HG03159 (cell line): ENCODE measurements around the gene OTOG.

Experiments used
- ATAC-seq: cut with Tn5 transposase; IDR thresholded peaks from one replicate; pipeline ENCODE4 v1.9.1; 2021; ENCODE audit warnings: mild to moderate bottlenecking, moderate library complexity; ENCODE audit not compliant: unreplicated experiment

OTOG gene

DNA sequence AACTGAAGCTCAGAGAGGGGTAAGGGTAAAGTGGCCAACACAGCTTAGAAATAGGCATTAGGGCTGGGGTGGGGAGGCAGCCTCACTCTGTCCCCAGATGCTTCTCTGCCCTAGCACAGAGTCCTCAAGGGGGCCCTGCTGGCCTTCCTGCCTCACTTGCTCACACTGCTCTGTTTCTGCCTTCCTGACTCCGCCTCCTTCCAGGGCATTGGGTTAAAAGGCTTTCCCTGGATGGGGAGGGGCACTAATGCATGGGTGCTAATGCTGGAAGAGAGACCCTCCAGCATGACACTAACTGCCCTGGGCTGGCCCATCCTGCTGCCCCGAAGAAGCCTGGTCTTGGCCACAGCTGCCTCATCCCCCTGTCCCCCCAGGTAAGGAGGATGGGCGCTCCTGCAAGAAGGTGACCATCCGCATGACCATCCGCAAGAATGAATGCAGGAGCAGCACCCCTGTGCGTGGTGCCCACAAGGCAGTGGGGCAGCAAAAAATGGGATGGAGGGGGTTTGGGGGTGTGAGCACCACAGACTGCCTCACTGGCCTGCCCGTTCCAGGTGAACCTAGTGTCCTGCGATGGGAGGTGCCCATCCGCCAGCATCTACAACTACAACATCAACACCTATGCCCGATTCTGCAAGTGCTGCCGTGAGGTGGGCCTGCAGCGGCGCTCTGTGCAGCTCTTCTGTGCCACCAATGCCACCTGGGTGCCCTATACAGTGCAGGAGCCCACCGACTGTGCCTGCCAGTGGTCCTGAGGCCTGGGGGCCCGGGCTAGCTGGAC, 98.3 kb downstream of the OTOG start:
- ATAC-seq = no peak

DNA sequence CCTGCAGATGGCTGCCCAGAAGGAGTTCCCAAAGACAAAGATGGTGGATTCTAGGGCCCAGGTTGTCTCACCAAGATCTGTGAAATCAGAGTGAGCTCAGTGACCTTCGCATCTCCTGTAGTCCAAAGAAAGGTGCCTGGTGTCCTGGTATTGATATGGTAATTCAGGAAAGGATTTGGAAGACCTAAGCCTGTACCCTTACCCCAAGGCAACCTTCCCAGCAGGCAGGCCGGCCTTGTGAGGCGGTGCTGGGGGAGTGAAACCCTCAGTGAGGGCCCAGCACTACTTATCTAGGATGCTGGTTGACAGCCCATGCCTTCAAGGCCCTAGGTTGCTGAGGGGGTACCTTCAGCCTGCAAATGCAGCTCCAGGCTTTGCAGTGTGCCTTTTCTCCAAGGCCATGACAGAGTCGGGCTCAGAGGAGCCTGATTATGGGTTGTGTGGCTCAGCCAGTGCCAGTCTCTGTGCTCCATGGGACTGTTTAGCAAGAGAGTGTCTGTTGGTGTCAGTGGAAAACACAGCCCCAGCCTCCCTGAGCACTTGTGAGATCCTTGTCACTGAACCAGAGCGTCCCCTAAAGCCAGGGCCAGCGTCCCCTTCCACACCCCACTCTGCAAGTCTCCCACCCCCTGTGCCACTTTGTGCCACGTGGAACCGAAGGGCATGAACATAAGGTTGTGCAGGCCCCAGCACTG, 99.5 kb downstream of the OTOG start:
- no peak for ATAC-seq

DNA sequence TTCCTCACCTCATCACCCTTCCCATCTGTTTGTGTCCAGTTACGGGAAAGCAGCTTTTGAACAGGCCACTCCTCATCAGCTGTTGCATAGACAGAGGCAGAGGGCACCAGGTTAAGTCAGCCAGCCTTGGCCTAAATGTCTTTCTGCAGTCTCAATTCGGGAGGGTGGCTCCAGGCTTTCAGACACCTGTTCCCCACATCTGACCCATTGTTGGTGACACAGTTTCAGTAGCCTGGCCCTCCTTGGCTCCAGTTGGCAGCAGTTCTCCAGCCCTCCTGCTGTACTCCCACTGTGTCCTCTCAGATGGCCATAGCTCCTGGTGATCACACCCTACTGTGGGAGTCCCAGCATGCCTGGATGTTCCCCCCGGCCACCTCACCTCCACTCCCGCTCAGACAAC, 101.5 kb downstream of the OTOG start:
- ATAC-seq = no peak

DNA sequence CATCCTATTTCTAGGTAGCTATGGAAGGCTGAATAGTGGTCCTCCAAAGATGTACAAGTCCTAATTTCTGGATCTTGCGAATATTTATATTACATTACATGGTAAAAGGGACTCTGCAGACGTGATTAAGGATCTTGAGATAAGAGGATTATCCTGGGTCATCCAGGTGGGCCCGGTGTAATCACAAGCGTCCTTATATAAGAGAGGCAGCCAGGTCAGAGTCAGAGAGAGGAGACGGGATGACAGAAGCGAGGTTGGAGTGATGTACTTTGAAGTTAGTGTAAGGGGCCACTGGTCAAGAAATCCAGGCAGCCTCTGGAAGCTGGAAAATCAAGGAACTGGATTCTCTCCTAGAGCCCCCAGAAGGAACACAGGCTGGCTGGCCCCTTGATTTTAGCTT, 102.2 kb downstream of the OTOG start:
- ATAC-seq = no peak

DNA sequence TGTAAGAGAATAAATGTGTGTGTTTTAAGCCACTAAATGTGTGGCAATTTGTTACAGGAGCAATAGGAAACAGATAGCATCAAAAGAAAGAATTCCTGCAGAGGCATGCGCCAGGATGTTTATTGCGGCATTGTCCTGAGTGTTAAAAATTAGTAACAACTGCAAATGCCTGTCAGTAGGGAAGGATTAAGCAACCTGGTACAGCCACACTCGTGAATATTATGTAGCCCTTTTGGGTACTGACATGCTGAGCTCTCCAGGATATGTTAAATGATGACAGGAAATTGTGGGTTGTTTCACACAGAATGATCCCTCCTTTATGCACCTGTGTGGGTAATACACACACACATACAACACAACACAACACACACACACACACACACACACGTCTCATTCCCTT, 102.6 kb downstream of the OTOG start:
- ATAC-seq = no peak

DNA sequence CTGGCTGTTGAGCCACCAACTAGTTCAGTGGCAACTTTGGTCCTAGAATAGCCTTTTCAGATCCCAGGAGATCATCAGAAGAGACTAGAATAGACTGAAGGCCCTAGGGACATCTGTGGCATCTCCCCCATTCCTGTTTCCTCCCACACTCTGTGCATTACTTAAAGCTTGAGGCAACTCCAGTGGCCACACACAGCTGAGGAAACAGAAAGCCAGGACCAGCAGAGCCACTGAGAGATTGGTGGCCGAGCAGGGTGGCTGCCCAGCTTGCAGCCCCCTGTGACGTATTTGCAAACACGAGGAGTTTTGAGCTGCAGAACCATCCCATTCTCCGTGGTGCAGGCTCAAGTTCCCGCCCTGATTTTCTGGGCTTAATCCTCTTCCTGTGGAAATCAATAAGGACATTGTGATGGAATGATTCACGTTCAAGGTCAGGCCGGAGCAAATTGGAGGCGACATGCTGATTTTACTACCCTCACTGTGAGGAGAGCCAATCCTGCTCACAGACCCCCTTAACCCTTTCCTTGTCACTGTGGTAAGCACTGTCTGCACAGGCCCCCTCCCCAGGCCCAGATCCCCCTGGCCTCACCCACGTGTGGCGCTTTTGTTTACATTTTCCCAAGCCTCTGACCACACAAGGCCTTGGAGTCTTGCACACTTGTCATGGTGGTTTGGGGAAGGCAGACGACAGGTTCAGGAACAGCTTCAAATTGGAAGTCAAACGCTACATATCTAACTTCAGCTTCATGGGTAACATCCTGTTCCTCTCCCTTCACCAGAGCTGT, 103.3 kb downstream of the OTOG start:
- ATAC-seq = no peak

DNA sequence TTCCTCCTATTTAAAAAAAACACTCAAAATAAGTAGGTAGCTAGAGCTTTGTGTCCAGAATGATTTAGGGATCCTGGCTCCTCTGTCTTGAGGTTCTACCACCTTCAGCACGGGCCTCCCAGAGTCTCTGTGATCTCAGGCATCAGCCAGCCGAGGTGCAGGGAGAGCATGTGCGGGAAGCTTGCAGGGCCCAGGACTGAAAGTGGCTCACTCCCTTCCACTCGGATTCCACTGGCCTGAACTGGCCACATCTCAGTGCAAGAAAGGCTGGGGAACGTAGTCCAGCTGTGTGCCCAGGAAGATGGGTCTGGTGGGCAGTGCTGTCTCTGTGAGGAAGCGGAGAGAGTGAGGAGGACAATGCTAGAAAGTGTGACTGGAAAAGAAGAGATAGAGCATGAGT, 104.0 kb downstream of the OTOG start:
- no peak for ATAC-seq

DNA sequence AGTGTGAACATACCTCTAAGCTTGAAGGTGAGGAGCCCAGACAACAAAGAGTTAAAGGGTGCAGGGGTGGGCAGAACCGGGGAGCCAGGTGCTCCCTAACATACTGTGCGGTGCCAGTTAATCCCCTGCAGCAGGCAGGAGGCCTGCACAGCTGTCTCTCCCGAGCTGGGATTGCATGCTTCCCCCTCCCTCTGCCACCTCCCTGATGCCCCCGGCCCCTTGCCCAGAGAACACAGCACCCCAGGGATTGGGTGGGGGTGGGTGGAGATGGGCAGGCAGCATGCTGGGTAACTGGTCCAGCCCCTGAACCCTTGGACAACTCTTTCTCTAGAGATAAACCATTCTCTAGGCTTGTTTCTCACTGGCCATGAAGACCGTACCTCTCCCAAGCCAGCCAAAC, 104.6 kb downstream of the OTOG start:
- ATAC-seq = no peak

DNA sequence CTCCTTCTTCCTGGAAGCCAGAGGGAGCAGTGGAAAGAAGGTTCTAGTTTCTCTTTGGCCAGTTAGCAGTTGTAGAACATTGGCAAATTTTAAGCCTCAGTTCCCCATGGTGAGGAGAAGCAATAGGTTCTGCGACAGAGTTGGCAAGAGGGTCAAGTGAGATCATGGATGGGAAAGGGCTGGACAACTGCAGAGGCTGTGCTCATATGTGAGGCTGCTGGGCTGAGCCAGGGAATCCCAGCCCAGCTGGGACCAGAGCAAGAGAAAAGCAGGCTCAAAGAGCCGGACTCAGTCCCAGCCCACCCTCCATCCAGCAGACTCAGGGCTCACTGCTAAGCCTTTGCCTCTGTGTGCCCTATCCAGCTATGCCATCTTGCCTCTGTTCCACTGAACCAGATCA, 105.5 kb downstream of the OTOG start:
- no peak for ATAC-seq

DNA sequence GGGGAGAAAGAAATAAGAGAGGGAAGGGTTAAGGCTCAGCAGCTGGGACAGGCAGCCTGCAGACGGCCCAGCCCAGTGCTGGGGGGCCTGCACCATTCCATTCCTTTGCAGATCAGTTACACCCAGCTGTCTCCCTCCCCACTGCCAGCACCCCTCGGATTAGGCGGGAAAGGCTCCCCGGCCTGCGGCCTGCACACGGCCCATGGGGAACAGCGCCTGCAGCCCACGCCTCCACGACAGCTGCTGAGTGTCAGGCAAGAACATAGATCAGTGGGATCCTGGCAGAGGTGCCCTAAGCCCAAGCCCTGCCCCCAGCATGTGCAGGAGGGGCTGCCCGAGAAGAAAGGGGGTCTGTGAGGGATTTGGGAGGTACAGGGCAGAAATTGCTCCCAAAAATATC, 106.6 kb downstream of the OTOG start:
- ATAC-seq = no peak

DNA sequence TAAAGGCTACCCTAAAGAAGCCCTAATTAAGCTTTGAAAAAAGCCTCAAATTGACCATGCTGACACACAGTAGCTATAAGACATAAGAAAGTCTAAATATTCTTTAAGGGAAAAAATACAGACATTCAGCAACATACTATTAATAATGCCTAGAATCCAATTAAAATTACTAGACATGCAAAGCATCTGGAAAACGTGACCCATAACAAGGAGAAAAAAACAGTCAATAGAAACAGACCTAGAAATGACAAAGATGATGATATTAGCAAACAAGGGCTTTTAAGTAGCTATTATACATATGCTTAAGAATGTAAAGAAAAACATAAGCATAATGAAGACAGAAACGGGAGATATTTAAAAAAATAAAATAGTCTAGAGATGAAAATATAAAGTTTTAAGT, 108.6 kb downstream of the OTOG start:
- no peak for ATAC-seq

DNA sequence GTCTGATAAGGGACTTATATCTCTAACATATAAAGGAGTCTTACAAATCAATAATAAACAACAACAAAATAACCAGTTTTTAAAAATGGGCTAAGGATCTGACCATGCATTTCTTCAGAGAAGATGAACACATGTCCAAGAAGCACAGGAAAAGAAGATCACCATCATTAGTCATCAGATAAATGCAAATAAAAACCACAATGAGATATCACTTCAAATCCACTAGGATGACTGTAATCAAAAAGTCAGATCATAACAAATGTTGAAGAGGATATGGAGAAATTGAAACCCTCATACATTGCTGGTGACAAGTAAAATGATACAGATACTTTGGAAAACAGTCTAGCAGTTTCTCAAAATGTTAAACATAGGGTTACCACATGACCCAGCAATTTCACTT, 111.2 kb downstream of the OTOG start:
- ATAC-seq = no peak

DNA sequence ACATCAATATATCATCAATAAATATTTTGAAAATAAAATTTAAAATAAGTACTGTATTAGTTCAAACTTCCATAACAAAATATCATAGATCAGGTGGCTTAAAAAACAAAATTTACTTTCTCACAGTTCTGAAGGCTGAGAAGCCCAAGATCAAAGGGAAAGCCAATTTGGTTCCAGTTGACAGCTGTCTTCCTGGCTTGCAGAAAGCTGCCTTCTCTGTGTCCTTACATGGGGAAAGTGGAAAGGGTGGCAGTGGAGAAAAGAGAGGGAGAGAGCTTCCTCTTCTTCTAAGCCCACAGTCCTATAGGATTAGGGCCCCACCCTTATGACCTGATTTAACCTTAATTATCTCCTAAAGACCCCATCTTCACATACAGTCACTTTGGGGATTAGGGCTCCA, 121.1 kb downstream of the OTOG start:
- no peak for ATAC-seq

DNA sequence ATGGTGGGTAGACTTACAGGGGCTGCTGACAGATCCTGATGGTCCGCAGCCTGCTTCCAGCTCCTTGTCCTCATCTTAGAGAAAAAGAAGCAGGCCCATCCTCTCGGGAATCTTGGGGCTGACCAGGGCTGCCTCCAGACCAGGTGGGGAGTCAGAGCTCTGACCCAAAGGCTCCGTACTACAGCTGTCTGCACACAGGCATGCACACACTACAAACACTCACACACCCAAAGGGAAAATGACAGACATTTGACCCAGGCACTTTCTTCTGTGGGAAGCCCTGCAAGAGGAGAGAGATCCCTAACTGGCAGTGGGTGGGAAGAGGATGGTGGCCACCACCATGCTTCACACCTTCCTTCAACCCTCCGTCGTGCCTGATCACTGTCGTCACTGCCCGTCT, 125.4 kb downstream of the OTOG start:
- no peak for ATAC-seq

DNA sequence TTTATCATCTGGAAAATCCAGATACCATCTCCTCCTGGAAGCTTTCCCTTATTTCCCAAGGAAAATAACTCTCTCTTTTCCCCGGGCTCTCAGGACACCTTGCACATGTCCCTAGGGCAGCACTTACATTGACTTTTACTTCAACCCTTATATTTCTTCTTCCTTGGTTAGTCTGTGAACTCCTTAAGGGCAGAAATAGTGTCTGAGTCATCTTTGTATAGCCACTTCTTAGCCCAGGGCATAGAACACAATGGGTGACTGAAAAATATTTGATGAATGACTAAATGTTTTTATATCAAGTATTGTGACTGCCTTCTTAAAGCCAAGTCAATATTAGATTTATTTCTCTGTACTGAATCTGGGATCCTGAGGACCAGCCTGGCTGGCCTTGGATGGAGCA, 126.9 kb downstream of the OTOG start:
- no peak for ATAC-seq

DNA sequence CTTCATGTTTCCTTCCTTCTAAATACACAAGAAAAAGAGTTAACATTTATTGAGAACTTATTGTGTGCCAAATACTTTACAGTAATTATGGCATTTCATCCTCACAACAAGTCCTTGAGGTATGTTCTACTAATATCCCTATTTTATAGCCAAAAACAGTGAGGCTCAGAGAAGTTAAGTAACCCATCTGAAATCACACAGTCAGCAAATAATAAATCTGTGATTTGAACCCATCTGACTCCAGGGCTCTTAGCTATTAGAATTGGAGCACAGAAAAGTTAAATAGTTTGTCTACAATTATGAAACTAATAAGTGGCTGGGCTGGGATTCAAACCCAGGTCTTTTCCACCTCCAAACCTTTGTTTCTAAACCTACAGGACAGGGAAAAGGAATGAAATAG, 135.8 kb downstream of the OTOG start:
- ATAC-seq = no peak

DNA sequence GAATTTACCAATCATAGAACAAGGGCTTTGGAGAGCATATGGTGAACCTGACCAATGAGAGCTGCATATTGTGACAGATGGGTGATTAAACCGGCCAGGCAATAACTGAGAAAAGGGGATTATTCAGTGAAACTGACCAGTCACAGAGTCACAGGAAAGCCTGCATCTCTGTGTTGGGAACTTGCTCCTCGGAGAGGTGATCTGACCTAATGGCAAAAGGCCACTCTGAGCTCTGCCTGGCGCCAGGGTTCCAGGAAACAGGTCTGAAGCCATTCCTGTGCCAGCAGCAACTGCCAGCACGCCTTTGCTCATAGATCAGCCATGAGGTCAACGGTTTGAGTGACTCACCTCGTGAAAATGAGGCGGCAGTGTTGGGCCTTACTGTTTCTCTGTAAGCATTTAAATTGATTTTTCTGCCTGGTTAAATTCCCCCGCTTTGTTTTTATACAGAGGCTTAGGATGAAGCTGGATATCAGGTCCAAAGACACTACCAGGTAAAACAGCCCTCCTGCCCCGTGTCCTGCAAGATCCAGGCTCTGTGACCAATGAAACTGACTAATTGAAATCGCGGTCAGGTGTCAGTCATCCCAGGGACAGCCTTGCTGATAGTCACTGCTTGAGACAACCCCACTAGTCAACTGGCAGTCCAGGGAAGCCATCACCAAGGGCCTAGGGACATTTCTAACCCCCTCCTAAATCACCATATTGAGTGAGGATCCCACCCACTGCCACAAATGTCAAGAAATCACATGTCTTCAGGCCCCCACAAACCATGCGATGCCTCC, 136.5 kb downstream of the OTOG start:
- ATAC-seq = no peak

DNA sequence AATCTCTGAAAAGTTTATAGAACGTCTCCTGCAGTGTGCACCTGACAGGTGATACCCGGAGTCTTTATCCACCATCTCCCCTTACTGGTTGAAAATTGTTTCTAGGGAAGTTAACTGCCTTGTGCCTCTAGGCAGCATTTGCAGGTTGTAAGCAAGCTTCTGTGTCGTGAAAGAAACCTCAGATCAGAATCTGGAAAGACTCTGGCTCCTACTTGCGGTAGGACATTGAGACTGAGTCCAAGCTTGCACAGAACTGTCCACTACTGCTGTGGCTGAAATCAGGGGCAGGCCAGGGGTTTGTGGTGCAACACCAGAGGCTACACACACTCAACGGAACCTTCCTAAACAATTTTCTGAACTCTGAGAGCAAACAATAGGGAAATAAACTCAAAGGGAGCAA, 137.5 kb downstream of the OTOG start:
- no peak for ATAC-seq

DNA sequence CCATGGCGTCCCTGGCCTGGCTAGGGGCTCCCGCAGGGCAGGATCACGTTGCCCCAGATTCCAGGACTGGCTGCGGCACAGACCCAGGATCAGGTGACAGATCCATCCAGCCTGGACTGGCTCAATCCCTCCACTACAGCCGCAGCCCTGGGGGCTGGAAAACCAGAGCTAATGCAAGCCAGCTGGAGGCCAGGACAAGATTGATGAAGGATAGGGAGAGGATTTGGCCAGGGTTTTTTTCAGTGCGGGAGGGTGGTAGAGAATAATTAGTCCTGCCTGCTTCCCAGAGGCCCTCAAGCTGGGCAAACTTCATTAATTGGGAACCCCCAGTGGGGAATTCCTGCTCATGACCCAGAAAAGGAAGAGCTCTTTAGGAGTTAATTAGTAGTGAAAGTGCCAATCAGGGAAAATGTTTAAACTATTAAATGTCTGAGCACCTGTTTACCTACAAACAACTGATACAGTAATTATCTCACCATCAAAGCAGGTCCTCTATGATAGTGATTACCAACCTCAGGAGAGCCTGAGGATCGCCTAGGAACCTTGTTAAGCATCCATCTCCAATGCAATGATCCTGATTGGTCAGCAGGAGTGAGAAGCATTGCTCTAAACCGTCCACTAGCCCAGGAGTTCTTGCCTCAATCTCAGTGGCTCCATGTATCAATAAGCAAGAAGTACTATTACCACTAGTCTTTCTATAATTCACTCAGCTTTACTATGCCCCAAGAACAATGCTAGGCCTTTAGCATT, 139.3 kb downstream of the OTOG start:
- no peak for ATAC-seq

DNA sequence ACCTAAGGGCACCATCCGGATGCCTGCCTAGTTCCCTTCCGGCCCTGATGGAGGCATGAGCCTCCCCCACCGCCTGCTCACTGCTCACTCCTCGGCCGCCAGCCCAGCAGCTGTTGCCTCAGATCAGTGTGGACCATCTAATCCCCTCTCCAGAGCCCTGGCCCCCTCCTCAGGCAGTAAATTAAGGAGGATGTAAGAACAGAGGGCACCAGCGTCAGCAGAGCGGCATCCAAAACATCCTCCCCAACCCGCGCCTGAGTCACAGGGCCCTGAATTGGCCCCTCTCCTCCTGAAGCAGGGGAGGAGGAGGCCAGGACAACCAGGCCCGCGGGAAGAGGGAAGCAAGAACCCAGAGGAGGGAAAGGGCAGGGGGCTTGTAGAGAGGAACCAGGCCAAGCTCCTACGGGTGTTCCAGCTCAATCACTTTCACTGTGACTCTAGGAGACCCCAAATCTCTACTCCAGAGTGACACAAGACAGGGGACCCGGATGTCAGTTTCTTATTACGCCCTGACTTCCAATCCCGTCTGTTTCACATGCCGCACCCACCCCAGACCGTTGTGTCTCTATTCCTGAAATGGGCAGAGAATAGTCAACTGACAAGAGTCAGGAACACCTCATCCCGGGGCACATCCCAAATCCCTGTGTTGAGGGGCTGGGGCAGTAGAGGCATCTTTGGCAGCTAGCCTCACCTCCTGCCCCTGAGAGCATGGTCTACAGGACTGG, 141.0 kb downstream of the OTOG start:
- no peak for ATAC-seq
